HepG2 (cell line): ENCODE measurements around the gene TM2D3. TPM values are rescaled to one million over a fixed set of nuclear protein-coding genes. Genes with fewer than 3 reads are reported as not detected.

ENCODE experiments used
- ATF2 ChIP-seq: sonication (generic); formaldehyde crosslinking; IDR thresholded peaks from 2 replicates; pipeline ENCODE4 v1.4.0; 2020; ENCODE audit warnings: missing genetic modification reagents
- DPF2 ChIP-seq: sonication (generic); formaldehyde crosslinking; IDR thresholded peaks from 2 replicates; pipeline ENCODE4 v1.4.0; 2020; ENCODE audit warnings: mild to moderate bottlenecking, low read depth, missing genetic modification reagents, borderline replicate concordance
- HNRNPUL1 ChIP-seq: fragments of 200-400 bp; formaldehyde crosslinking; IDR thresholded peaks from 2 replicates; pipeline ENCODE4 v1.6.1; 2017; ENCODE audit warnings: low read depth, mild to moderate bottlenecking, low read length, moderate library complexity
- KDM6A ChIP-seq: IDR thresholded peaks from 2 replicates; pipeline ENCODE4 v1.6.1; 2016; ENCODE audit warnings: low read depth
- MLLT10 ChIP-seq: sonication (generic); formaldehyde crosslinking; IDR thresholded peaks from 2 replicates; pipeline ENCODE4 v1.4.0; 2020; ENCODE audit warnings: missing genetic modification reagents
- NCOR1 ChIP-seq: fragments of 200-600 bp; sonication (generic); IDR thresholded peaks from 2 replicates; pipeline ENCODE4 v1.7.0; 2017; ENCODE audit warnings: antibody characterized with exemption, low read length, borderline replicate concordance
- PLSCR1 ChIP-seq: sonication (generic); formaldehyde crosslinking; IDR thresholded peaks from 2 replicates; pipeline ENCODE4 v1.5.0; 2020; ENCODE audit warnings: missing genetic modification reagents, mild to moderate bottlenecking, borderline replicate concordance
- PRDM10 ChIP-seq: sonication (generic); formaldehyde crosslinking; IDR thresholded peaks from 2 replicates; pipeline ENCODE4 v1.4.0; 2020; ENCODE audit warnings: low read depth, missing genetic modification reagents
- SOX5 ChIP-seq: IDR thresholded peaks from 2 replicates; pipeline ENCODE4 v1.6.1; 2016; ENCODE audit warnings: borderline replicate concordance
- SRSF9 ChIP-seq: fragments of 200-400 bp; formaldehyde crosslinking; IDR thresholded peaks from 2 replicates; pipeline ENCODE4 v1.6.1; 2018; ENCODE audit warnings: borderline replicate concordance, mild to moderate bottlenecking, low read depth, low read length; ENCODE audit not compliant: insufficient read depth, poor library complexity, severe bottlenecking
- TBX2 ChIP-seq: sonication (generic); formaldehyde crosslinking; IDR thresholded peaks from 2 replicates; pipeline ENCODE4 v1.5.0; 2020; ENCODE audit warnings: missing genetic modification reagents, mild to moderate bottlenecking, borderline replicate concordance
- ZBTB49 ChIP-seq: sonication (generic); formaldehyde crosslinking; IDR thresholded peaks from 2 replicates; pipeline ENCODE4 v1.4.0; 2020; ENCODE audit warnings: missing genetic modification reagents, borderline replicate concordance
- ZNF276 ChIP-seq: sonication (generic); formaldehyde crosslinking; IDR thresholded peaks from 2 replicates; pipeline ENCODE4 v1.4.0; 2020; ENCODE audit warnings: mild to moderate bottlenecking, low read depth, missing genetic modification reagents
- ZNF484 ChIP-seq: sonication (generic); formaldehyde crosslinking; IDR thresholded peaks from 2 replicates; pipeline ENCODE4 v1.5.1; 2020; ENCODE audit warnings: mild to moderate bottlenecking, low read depth, missing genetic modification reagents, borderline replicate concordance
- ZNF781 ChIP-seq: sonication (generic); formaldehyde crosslinking; IDR thresholded peaks from 2 replicates; pipeline ENCODE4 v1.5.1; 2020; ENCODE audit warnings: borderline replicate concordance, mild to moderate bottlenecking, missing genetic modification reagents; ENCODE audit errors: not compliant biosample characterization
- polyA plus RNA-seq, 8 experiments: library from polyadenylated mRNA; depleted of rRNA in 3 of 8; stranded (reverse) in 7 of 8; unstranded in 1 of 8; fragments of >200 nt; fragmentation: Illumina TruSeq in 4 of 8; extraction: Trizol in 4 of 8; gene quantifications; 2 replicates each; pipeline versions ENCODE4 v1.2.1 to v1.2.3, GENCODE V29; 2011 to 2016; ENCODE audit warnings: low read depth in 4 of 8, missing spikeins in 1 of 8, mixed read lengths in 1 of 8; ENCODE audit not compliant: insufficient read depth in 1 of 8
- total RNA-seq, 5 experiments: library from RNA; depleted of rRNA; stranded (reverse); fragments of >200 nt; fragmentation: Illumina TruSeq; extraction: Trizol; gene quantifications; 2 replicates each; pipeline ENCODE4 v1.2.3, GENCODE V29; 2016; ENCODE audit warnings: low read depth in 1 of 5

TM2D3 gene
- total and polyA plus RNA-seq, 2 of the 13 experiments (the other 11 are each of a cell fraction or from before 2014, with no cell fraction given), result 31.1 to 72.7 TPM

- no peak for TF ChIP-seq ZNF781 (CRISPR knock-in tag)
- no peak for TF ChIP-seq MLLT10 (CRISPR knock-in tag)
- no peak for TF ChIP-seq NCOR1
- peak; percentile 60; the same call in 1 of the 2 replicates for TF ChIP-seq SOX5 (CRISPR knock-in tag)
- TF ChIP-seq TBX2 (CRISPR knock-in tag), result peak; percentile 86
- peak; percentile 82 for TF ChIP-seq PRDM10 (CRISPR knock-in tag)
- TF ChIP-seq KDM6A (CRISPR knock-in tag), result no peak
- no peak for TF ChIP-seq ZNF276 (CRISPR knock-in tag)
- TF ChIP-seq HNRNPUL1, result no peak
- TF ChIP-seq ZBTB49, result no peak
- TF ChIP-seq ATF2 (CRISPR knock-in tag), result 0 out of 2 replicates have a peak, but pooled peaks have one; percentile 6
- peak; percentile 75; the same call in 1 of the 2 replicates for TF ChIP-seq DPF2 (CRISPR knock-in tag)
- no peak for TF ChIP-seq ZNF484 (CRISPR knock-in tag)
- no peak for TF ChIP-seq SRSF9
- no peak for TF ChIP-seq PLSCR1 (CRISPR knock-in tag)
These were observed 36.0 kb downstream of the TM2D3 start (continued) for GRCh38 chr15:101615986-101616848.
